Smooth muscle cell (in vitro differentiated cells): ENCODE results near the gene TMEM134. TPM values are rescaled to one million over a fixed set of nuclear protein-coding genes. Genes with fewer than 3 reads are reported as not detected.

Experiments used
- DNase-seq: peaks from one replicate; lab custom pipeline; 2025; ENCODE audit not compliant: unreplicated experiment; lab: John Stamatoyannopoulos, UW
- H2AFZ ChIP-seq: fragments of 200-600 bp; sonication (generic); 2 replicates; pipeline ENCODE4 v1.6.0; 2016; ENCODE audit warnings: antibody characterized with exemption, low read depth, mild to moderate bottlenecking
- H3F3A ChIP-seq: fragments of 200-600 bp; sonication (generic); 2 replicates; pipeline ENCODE4 v1.6.0; 2017; ENCODE audit warnings: antibody characterized with exemption, low read depth
- H3K27ac ChIP-seq: fragments of 200-600 bp; sonication (generic); 2 replicates; pipeline ENCODE4 v1.5.1; 2016; ENCODE audit warnings: low read depth, mild to moderate bottlenecking
- H3K27me3 ChIP-seq: fragments of 200-600 bp; sonication (generic); 2 replicates; pipeline ENCODE4 v1.6.1; 2016; ENCODE audit warnings: low read depth, mild to moderate bottlenecking
- H3K36me3 ChIP-seq: fragments of 200-600 bp; sonication (generic); 2 replicates; pipeline ENCODE4 v1.5.1; 2016; ENCODE audit warnings: low read depth
- H3K4me1 ChIP-seq: fragments of 200-600 bp; sonication (generic); 2 replicates; pipeline ENCODE4 v1.5.1; 2016; ENCODE audit warnings: low read depth
- H3K4me2 ChIP-seq: fragments of 200-600 bp; sonication (generic); 2 replicates; pipeline ENCODE4 v1.6.0; 2016; ENCODE audit warnings: mild to moderate bottlenecking
- H3K4me3 ChIP-seq: fragments of 200-600 bp; sonication (generic); 2 replicates; pipeline ENCODE4 v1.5.1; 2016; ENCODE audit warnings: mild to moderate bottlenecking
- H3K79me2 ChIP-seq: fragments of 200-600 bp; sonication (generic); 2 replicates; pipeline ENCODE4 v1.6.0; 2016; ENCODE audit warnings: low read depth, mild to moderate bottlenecking
- H3K9ac ChIP-seq: fragments of 200-600 bp; sonication (generic); 2 replicates; pipeline ENCODE4 v1.6.0; 2016; ENCODE audit warnings: low read depth
- H3K9me3 ChIP-seq: fragments of 200-600 bp; sonication (generic); replicated peaks from 2 replicates; pipeline ENCODE4 v1.5.1; 2016; ENCODE audit warnings: low read depth
- H4K20me1 ChIP-seq: fragments of 200-600 bp; sonication (generic); 2 replicates; pipeline ENCODE4 v1.6.0; 2016; ENCODE audit warnings: low read depth
- CTCF ChIP-seq: fragments of 200-600 bp; sonication (generic); IDR thresholded peaks from 2 replicates; pipeline ENCODE4 v1.5.1; 2017; ENCODE audit warnings: borderline replicate concordance, mild to moderate bottlenecking, antibody characterized with exemption; ENCODE audit not compliant: insufficient read depth, poor library complexity, severe bottlenecking
- WGBS: methylation state at CpG from one replicate; pipeline ENCODE4 v1.1.7; 2016; ENCODE audit warnings: low lambda C conversion rate; 5-methylcytosine and 5-hydroxymethylcytosine counted together
- polyA plus RNA-seq: library from polyadenylated mRNA; unstranded; fragments of >200 nt; fragmentation: Nextera tagmentation; extraction: Ambion mirVana; gene quantifications from 2 replicates; pipeline ENCODE4 v1.2.1, GENCODE V29; 2016
- total RNA-seq: library from RNA; depleted of rRNA; stranded (reverse); fragments of >200 nt; gene quantifications from 2 replicates; pipeline ENCODE4 v1.2.3, GENCODE V29; 2014

Gene TMEM134
- total and polyA plus RNA-seq, 2 experiments from 2014 or later = 114 to 135 TPM

GRCh38 chr11:67419325-67420049 lies 49.6 kb downstream of the TMEM134 start:
- H3K27me3 ChIP-seq = peaks cover 7% of the 10 kb centered on the region
- no peak overlapping the region for H3K9ac ChIP-seq
- 96% methylated on average over 21 of the region's 21 CpGs for WGBS
- no peak overlapping the region for H3K4me3 ChIP-seq
- no peak for DNase-seq
- no peak overlapping the region for H2AFZ ChIP-seq
- no peaks in the 10 kb centered on the region for H4K20me1 ChIP-seq
- H3K9me3 ChIP-seq = no peaks in the 10 kb centered on the region
- H3K79me2 ChIP-seq = no peaks in the 10 kb centered on the region
- H3F3A ChIP-seq = no peaks in the 10 kb centered on the region
- no peak overlapping the region for H3K27ac ChIP-seq
- H3K4me2 ChIP-seq = no peak overlapping the region
- no peak for TF ChIP-seq CTCF
- no peaks in the 10 kb centered on the region for H3K36me3 ChIP-seq
- peaks cover 5% of the 10 kb centered on the region for H3K4me1 ChIP-seq

GRCh38 chr11:67418476-67419281 lies 50.4 kb downstream of the TMEM134 start:
- Histone ChIP-seq H3K27me3 (peaks cover 7% of the 10 kb centered on the region), H3K9ac (no peak overlapping the region), H3K36me3 (no peaks in the 10 kb centered on the region), H3K9me3 (no peaks in the 10 kb centered on the region), H4K20me1 (no peaks in the 10 kb centered on the region), H3K4me1 (peaks cover 5% of the 10 kb centered on the region), H3K79me2 (no peaks in the 10 kb centered on the region), H3K4me2 (no peak overlapping the region), H2AFZ (no peak overlapping the region), H3K4me3 (no peak overlapping the region), H3K27ac (no peak overlapping the region), H3F3A (no peaks in the 10 kb centered on the region)
- 94% methylated on average over 26 of the region's 26 CpGs for WGBS
- no peak for DNase-seq
- TF ChIP-seq CTCF = no peak

- peaks cover 5% of the 10 kb centered on the region for H3K4me1 ChIP-seq
- H3K4me2 ChIP-seq = no peak overlapping the region
- 93% methylated on average over 12 of the region's 12 CpGs for WGBS
- no peak overlapping the region for H2AFZ ChIP-seq
- H3K79me2 ChIP-seq = no peaks in the 10 kb centered on the region
- H3F3A ChIP-seq = no peaks in the 10 kb centered on the region
- no peaks in the 10 kb centered on the region for H3K36me3 ChIP-seq
- H3K9me3 ChIP-seq = no peaks in the 10 kb centered on the region
- H3K4me3 ChIP-seq = no peak overlapping the region
- H3K27me3 ChIP-seq = peaks cover 11% of the 10 kb centered on the region
- H3K27ac ChIP-seq = no peak overlapping the region
- no peak for TF ChIP-seq CTCF
- no peaks in the 10 kb centered on the region for H4K20me1 ChIP-seq
- DNase-seq = no peak
- no peak overlapping the region for H3K9ac ChIP-seq
These were observed 51.6 kb downstream of the TMEM134 start for GRCh38 chr11:67417425-67417824.
